ENCODE results near the gene PLD6. TPM values are rescaled to one million over a fixed set of nuclear protein-coding genes. Genes with fewer than 3 reads are reported as not detected.

Gene PLD6
- total RNA-seq, 4 donors from 2014 or later, result 3.1 to 13.7 (median 6.9) TPM

- WGBS, result 95% methylated on average over 5 of the region's 14 CpGs
- no peak overlapping the region for H3K4me3 ChIP-seq
- H3K27ac ChIP-seq (replicated peaks in 1 of 4), result no peak overlapping the region
- TF ChIP-seq POLR2AphosphoS5 (IDR thresholded peaks at IDR 0.05) (no peak), CTCF (IDR thresholded peaks at IDR 0.05) (no peak), POLR2A (IDR thresholded peaks at IDR 0.05; ENCODE audit: low read depth) (no peak), EP300 (IDR thresholded peaks at IDR 0.05) (no peak)
- peaks cover 55 to 98% (median 82%) of the 10 kb centered on the region in 4 donors for H3K36me3 ChIP-seq
- intact Hi-C loops (cut with DNase I), result no loop called here
- H3K27me3 ChIP-seq, result no peaks in the 10 kb centered on the region
- no peak for DNase-seq (ENCODE audit: extremely low spot score)
- no peaks in the 10 kb centered on the region for H3K9me3 ChIP-seq
- H3K4me1 ChIP-seq, result peaks cover 0 to 22% (median 10%) of the 10 kb centered on the region in 4 donors
Measured at GRCh38 chr17:17173921-17174320, 32.2 kb downstream of the PLD6 start.

- TF ChIP-seq EP300 (IDR thresholded peaks at IDR 0.05) (no peak), POLR2A (IDR thresholded peaks at IDR 0.05; ENCODE audit: low read depth) (no peak), POLR2AphosphoS5 (IDR thresholded peaks at IDR 0.05) (no peak), CTCF (IDR thresholded peaks at IDR 0.05) (no peak)
- Histone ChIP-seq H3K4me3 (no peak overlapping the region), H3K36me3 (peaks cover 49 to 98% (median 80%) of the 10 kb centered on the region in 4 donors), H3K9me3 (no peaks in the 10 kb centered on the region), H3K27me3 (no peaks in the 10 kb centered on the region), H3K27ac (replicated peaks in 1 of 4) (no peak overlapping the region), H3K4me1 (peaks cover 0 to 22% (median 10%) of the 10 kb centered on the region in 4 donors)
- intact Hi-C loops (cut with DNase I), result no loop called here
- 89% methylated on average over 8 of the region's 9 CpGs for WGBS
- DNase-seq (ENCODE audit: extremely low spot score), result no peak
Measured at GRCh38 chr17:17172990-17173389, 33.1 kb downstream of the PLD6 start.

- H3K27ac ChIP-seq (replicated peaks in 1 of 4), result no peak overlapping the region
- no peak for DNase-seq (ENCODE audit: extremely low spot score)
- WGBS, result 74% methylated on average over 26 of the region's 26 CpGs
Measured at GRCh38 chr17:17172001-17172939, 33.9 kb downstream of the PLD6 start.

GRCh38 chr17:17171186-17171585 is 34.9 kb downstream of the PLD6 start:
- WGBS, result 76% methylated on average over 3 of the region's 7 CpGs
- peaks cover 0 to 22% (median 10%) of the 10 kb centered on the region in 4 donors for H3K4me1 ChIP-seq
- H3K36me3 ChIP-seq, result peaks cover 46 to 98% (median 80%) of the 10 kb centered on the region in 4 donors
- H3K9me3 ChIP-seq, result no peaks in the 10 kb centered on the region
- intact Hi-C loops (cut with DNase I), result no loop called here
- no peak for DNase-seq (ENCODE audit: extremely low spot score)
- peak overlapping the region in 1 of 4 donors; percentile 21 for H3K27ac ChIP-seq (replicated peaks in 1 of 4)
- no peak overlapping the region for H3K4me3 ChIP-seq
- no peaks in the 10 kb centered on the region for H3K27me3 ChIP-seq
- no peak for TF ChIP-seq POLR2A (IDR thresholded peaks at IDR 0.05; ENCODE audit: low read depth)

More at GRCh38 chr17:17172001-17172939, 33.9 kb downstream of the PLD6 start:
- no peaks in the 10 kb centered on the region for H3K9me3 ChIP-seq
- H3K36me3 ChIP-seq, result peaks cover 45 to 98% (median 80%) of the 10 kb centered on the region in 4 donors
- no peaks in the 10 kb centered on the region for H3K27me3 ChIP-seq
- H3K4me1 ChIP-seq, result peaks cover 0 to 22% (median 10%) of the 10 kb centered on the region in 4 donors
- TF ChIP-seq CTCF (IDR thresholded peaks at IDR 0.05), result peak in 1 of 3 experiments; percentile 12
- peak in 1 of 2 donors; percentile 42 for TF ChIP-seq POLR2AphosphoS5 (IDR thresholded peaks at IDR 0.05)
- no peak for TF ChIP-seq POLR2A (IDR thresholded peaks at IDR 0.05; ENCODE audit: low read depth)
- no peak for TF ChIP-seq EP300 (IDR thresholded peaks at IDR 0.05)
- H3K4me3 ChIP-seq, result no peak overlapping the region
- intact Hi-C loops (cut with DNase I), result no loop called here

- DNase-seq (ENCODE audit: extremely low spot score), result no peak
- 82% methylated on average over 9 of the region's 9 CpGs for WGBS
- intact Hi-C loops (cut with DNase I), result no loop called here
- peaks cover 0 to 22% (median 10%) of the 10 kb centered on the region in 4 donors for H3K4me1 ChIP-seq
- H3K4me3 ChIP-seq, result no peak overlapping the region
- no peak for TF ChIP-seq CTCF (IDR thresholded peaks at IDR 0.05)
- TF ChIP-seq POLR2AphosphoS5 (IDR thresholded peaks at IDR 0.05), result no peak
- TF ChIP-seq EP300 (IDR thresholded peaks at IDR 0.05), result no peak
- no peak for TF ChIP-seq POLR2A (IDR thresholded peaks at IDR 0.05; ENCODE audit: low read depth)
- no peaks in the 10 kb centered on the region for H3K27me3 ChIP-seq
- no peak overlapping the region for H3K27ac ChIP-seq (replicated peaks in 1 of 4)
- H3K36me3 ChIP-seq, result peaks cover 48 to 98% (median 80%) of the 10 kb centered on the region in 4 donors
- no peaks in the 10 kb centered on the region for H3K9me3 ChIP-seq
Measured at GRCh38 chr17:17170346-17170985, 35.7 kb downstream of the PLD6 start.
